ENCODE results near the gene SLC66A3.

Gene SLC66A3

DNA sequence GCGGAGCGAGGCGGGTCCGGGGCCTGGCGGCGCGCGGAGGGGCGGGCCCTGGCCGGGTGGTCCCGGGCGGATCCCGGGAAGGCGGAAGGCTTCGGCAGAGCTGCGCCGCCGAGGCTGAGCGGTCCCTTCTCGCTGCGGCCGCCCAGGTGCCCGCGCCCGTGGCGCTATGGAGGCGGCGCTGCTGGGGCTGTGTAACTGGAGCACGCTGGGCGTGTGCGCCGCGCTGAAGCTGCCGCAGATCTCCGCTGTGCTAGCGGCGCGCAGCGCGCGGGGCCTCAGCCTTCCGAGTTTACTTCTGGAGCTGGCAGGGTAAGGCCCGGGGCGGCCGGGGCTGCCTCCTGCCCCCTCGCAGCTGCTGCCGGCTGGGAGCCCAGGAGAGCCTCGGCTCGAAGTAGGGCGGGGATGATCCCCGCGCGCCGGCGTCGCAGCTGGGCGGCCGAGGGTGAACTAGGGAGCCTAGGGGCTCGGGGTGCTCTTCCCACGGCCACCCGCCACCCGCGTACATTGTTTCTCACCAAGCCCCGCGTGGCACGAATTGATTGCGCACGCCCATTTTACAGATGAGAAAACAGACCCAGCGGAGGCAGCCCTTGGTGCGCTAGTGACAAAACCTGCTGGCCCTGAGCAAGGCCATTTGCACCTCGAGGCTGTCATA is at the start of gene SLC66A3:
TSS of gene SLC66A3 (plus strand) at position 87 of the 655 bp plus-strand sequence. CDS start at position 167, 80 bp downstream.
- DNase-seq = peak; percentile 87 to 90

DNA sequence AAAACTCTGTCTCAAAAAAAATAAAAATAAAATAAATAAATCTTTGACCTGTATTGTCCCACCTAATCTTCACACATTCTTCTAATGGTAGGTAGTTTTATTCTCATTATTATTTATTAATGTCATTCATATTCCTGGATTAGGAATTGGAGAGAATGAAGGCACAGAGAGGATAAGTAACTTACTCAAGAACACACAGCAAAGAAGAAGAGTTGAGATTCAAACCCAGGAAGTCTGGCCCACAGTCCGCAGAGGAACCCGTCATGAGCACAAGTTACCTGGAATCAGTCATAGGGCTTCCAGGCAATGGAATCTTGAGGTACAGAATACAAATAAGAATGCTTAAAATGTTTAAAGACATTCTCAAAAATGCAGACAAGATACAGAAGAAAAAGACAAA is 46.3 kb upstream of the SLC66A3 start:
- DNase-seq = no peak

DNA sequence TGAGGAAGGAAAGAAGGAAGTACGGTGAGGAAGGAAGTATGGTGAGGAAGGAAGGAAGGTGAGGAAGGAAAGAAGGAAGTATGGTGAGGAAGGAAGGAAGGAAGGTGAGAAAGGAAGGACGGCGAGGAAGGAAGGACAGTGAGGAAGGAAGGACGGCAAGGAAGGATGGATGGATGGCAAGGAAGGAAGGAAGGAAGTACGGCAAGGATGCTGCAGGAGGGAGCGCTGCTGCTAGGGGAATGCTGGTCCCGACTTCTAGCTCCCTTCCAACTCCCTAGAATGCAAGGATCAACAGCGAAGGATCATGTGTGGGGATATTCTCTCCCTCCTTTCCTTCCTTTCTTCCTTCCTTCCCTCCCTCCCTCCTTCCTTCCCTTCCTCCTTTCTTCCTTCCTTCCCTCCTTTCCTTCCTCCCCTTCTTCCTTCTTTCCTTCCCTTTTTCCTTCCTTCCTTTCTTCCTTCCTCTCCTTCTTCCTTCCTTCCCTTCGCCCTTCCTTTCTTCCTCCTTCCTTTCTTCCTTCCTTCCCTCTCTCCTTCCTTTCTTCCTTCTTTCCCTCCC is 42.3 kb upstream of the SLC66A3 start:
- no peak for DNase-seq

DNA sequence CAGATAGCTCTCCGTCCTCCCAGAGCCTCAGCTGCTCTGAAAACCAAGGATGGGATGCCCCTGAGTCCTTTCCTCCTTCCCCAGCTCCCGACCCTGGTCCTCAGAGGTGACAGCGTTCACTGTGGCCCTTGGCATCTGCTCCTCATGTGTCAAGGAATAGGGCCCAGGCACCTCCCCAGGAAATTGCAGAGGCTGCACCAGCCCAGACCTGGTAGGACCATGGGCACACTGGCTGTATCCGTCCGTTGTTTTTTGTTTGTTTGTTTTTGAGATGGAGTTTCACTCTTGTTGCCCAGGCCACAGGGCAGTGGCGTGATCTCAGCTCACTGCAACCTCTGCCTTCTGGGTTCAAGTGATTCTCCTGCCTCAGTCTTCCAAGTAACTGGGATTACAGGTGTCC is 37.5 kb upstream of the SLC66A3 start:
- DNase-seq = no peak

DNA sequence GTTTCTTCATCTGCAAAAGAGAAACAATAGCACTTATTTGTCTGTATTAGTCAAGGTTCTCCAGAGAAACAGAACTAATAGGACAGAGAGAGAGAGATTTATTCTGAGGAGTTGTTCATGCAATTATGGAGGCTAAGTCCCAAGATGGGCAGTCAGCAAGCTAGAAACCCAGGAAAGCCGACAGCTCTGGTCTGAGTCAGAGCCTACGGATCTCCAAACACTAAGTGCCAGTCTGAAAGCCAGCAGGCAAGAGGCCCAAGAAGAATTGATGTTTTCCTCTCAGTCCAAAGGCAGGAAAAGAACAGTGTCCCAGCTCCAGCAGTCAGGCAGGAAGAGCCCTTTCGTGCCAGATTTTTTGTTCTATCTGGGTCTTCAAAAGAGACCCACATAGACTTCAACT is 36.5 kb upstream of the SLC66A3 start:
- DNase-seq = no peak

DNA sequence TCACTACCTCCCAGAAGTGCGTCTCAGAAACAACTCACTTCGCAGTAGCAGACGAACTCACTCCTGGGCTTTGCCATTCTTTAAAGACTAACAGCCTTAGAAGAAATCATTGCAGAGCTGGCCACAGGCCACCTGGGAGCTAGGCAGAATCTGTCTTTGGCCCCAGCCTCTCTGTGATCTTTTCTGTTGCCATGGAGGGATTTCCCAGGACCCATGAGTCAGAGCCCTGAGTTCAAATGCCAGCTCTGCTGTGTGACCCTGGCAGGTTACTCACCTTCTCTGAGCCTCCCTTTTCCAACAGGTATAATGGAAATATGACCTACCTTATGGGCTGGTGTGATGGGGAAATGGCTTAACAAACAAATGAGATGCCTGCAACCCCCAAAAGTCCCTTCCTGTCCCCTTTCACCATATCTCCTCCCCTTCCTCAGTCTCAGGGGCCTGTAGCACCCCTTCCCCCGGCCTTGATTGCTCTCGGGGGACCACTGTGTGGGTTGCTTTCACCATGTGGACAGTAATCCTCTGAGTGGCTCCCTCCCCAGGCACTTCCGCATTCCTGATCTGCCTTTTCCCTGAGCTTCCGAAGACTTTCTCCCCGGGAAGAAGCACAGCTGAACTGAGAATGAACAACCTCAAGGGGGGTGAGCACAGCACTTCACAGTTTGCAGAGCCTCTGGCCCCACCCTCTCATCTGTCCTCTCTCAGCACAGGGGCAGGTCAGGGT is 34.0 kb upstream of the SLC66A3 start:
- DNase-seq = no peak

DNA sequence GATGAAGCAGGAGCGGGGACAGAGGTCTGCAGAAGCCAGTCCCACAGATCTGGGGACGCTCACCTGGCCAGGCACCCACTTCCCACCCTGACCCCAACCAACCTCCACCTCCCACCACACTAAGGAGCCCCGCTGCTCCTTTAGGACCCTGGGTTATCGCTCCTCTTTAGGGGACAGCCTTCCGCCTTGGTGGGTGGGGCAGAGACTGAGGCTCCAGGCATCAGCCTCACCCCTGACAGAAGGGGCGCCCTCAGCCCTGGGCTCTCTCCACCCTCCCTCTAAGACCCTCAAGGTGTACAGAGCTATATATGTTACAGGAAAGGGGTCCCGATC is 33.5 kb upstream of the SLC66A3 start:
- DNase-seq = no peak

- no peak for DNase-seq
Measured at GRCh38 chr2:11122380-11122779, 32.9 kb upstream of the SLC66A3 start.

DNA sequence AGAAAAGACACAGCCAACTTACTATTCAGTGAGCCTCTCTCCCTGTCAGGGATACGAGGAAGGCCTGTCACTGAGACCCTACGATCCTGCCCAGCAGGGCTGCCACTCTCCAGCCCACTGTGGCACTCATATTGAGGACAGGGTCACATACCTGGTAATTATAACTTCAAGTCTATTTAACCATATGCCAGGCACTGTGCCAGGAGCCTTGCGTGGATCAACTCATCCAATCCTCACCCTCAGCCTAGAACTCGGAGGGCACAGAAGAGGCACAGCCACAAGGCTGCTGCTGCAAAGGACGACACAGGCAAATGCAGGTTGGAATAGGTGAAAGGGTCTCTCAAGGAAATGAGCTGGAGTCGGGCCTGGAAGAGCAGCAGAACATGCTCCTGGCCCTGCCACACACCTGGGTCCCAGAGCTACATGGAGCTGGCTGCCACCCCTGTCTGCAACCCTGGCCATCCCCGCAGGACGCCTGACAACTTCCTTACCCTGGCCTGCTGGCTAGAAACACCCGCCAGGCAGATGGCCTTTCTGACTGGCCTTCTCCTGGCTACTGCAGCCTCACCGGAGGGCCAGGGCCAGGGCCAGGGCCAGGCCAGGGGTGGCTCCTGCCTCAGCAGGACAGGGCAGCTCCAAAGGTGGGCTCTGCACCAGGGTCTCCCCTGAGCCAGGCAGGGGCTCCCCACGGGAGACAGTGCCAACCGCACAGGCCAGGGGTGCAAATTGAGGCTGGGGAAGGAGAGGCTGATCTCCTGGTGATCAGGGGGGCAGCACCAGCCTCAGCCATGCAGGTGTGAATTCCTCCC is 32.1 kb upstream of the SLC66A3 start:
- DNase-seq = no peak

- DNase-seq = peak; percentile 63 to 73
Measured at GRCh38 chr2:11123856-11124759, 31.2 kb upstream of the SLC66A3 start.

- DNase-seq = no peak
Measured at GRCh38 chr2:11124760-11125068, 30.6 kb upstream of the SLC66A3 start.

- no peak for DNase-seq
Measured at GRCh38 chr2:11127761-11128160, 27.5 kb upstream of the SLC66A3 start.

DNA sequence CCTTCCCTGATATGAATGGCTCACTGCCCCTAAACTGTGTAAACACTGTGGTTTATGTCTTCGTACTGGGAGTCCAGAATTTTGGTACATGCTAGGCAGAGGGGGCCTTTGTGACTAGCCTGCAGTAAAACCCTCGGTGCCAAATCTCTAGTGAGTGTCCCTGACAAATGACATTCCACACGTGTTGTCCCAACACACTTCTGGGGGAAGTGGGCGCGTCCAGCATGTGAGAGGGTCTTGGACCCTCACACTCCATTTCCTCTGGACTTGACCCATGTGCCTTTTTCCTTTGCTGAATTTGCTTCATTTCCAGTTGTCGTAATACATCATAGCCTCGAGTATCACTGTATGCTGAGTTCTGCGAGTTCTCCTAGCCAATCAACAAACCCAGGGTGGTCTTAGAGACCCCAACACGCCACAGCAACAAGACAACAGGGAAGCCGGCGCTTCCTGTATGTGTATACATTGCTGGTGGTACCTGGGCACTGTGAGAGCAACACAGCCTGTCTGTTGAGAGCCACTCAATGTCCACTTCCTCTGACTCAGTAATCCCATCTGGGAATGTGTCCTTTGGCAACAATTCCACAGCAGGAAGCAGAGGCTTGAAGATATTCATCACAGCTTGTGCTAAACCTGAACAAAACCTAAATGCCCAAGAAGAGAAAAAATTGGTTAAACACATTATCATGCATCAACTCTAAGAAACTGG is 26.9 kb upstream of the SLC66A3 start:
- DNase-seq = no peak

GRCh38 chr2:11129598-11130449 is 25.4 kb upstream of the SLC66A3 start:
- DNase-seq = peak; percentile 20 to 36

- DNase-seq = no peak
Measured at GRCh38 chr2:11131166-11131920, 23.9 kb upstream of the SLC66A3 start.

GRCh38 chr2:11132036-11132671 is 23.1 kb upstream of the SLC66A3 start:
- peak; percentile 6 to 13 for DNase-seq

- no peak for DNase-seq
Measured at GRCh38 chr2:11133238-11133935, 21.9 kb upstream of the SLC66A3 start.

DNA sequence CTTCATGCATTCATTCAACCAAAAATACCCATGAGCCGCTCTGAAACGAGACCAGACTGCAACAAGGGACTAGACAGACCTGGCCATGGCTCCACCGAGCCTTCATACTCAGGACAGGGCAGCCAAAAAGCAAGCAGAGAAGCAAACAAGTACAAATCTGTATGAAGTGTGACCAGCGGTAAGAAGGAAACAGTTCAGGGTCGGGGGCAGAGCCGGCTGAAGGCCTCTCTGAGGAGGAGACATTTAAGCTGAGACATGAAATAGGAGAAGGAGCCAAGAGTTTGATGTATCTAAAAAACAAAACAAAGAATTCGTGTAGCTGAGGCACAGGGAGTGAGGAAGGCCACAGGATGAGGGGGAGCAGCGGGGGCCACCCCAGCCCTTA is 21.3 kb upstream of the SLC66A3 start:
- DNase-seq = no peak

DNA sequence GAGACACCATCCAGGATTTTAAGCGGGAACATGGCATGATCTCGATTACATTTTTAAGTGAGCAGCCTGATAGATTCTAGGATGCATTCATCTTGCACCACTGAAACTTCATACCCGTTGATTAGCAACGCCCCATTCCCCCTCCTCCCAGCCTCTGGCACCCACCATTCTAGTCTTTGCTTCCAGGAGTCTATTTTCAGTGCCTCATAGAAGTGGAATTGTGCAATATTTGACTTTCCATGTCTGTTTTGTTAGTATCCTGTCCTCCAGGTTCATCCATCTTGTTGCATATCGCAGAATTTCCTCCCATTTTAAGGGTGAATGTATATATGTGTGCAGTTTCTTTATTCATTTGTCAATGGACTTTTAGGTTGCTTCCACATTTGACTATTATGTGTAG is 20.9 kb upstream of the SLC66A3 start:
- no peak for DNase-seq
